Measurements from ENCODE around the gene ADSS2. TPM values are rescaled to one million over a fixed set of nuclear protein-coding genes. Genes with fewer than 3 reads are reported as not detected.
A peak's percentile ranks its signal among the peaks of the same experiment; 100 is the strongest.

ADSS2 gene
- total and polyA plus RNA-seq, 2 of the 4 experiments (the other 2 are of a cell fraction), result 14.9 to 30.1 TPM

DNA sequence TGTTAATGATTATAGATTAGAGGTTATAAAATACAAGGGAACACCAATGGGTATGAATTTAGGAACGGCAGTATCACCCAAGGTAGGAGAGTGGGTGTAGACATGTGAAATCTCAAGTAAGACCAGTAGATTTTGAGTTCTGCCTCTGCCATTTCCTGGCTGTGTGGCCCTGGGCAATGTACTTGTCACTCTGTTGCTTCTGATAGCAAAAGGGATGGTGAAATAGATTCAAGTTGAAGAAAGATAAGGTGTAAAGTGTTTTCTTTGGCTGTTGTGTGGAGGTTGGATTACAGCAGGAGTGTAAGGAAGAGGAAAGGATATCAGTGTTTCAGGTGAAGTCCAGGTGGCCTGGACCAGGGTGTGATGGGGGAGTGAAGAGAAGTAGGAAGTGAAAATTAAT is 64.3 kb downstream of the ADSS2 start:
- no peak overlapping the region for H3K9ac ChIP-seq (ENCODE audit: low read depth, low read length)
- H3K9me3 ChIP-seq (ENCODE audit: control insufficient read depth, insufficient read depth, low read length), result no peaks in the 10 kb centered on the region
- H3K56ac ChIP-seq (ENCODE audit: extremely low read depth, insufficient read depth, low read length), result no peak overlapping the region
- ATAC-seq (ENCODE audit: low read depth), result no peak
- H3K79me1 ChIP-seq (ENCODE audit: low read depth in 1 of 2, low read length in 2 of 2), result no peaks in the 10 kb centered on the region
- H4K8ac ChIP-seq (ENCODE audit: low read depth in 2 of 2, low read length in 2 of 2), result peak overlapping the region in 1 of 2 experiments; percentile 32; a peak in 1 of 4 replicates
- no CpG with 5 or more reads among the region's 1 CpG for WGBS, 2 experiments (ENCODE audit: extremely low coverage in 2 of 2, insufficient read length in 1 of 2)
- H3K9me1 ChIP-seq (ENCODE audit: insufficient read depth, low read length), result no peaks in the 10 kb centered on the region
- H3K4me3 ChIP-seq (ENCODE audit: insufficient read depth, low read depth, low read length), result no peak overlapping the region
- H2BK120ac ChIP-seq (ENCODE audit: low read depth, low read length), result no peak overlapping the region
- H3K4me2 ChIP-seq (ENCODE audit: low read depth, low read length), result no peak overlapping the region
- no TSS peak for BruUV-seq (replicated peaks)
- no peaks in the 10 kb centered on the region for H3K27me3 ChIP-seq (ENCODE audit: control insufficient read depth, insufficient read depth, low read length)
- H3K23ac ChIP-seq (ENCODE audit: low read depth, low read length), result no peak overlapping the region
- H4K5ac ChIP-seq (ENCODE audit: low read depth, low read length), result no peak overlapping the region
- peaks cover 9% of the 10 kb centered on the region for H3K4me1 ChIP-seq (ENCODE audit: control insufficient read depth, insufficient read depth, low read length)
- H2BK20ac ChIP-seq (ENCODE audit: low read depth, low read length), result no peak overlapping the region
- 0 out of 2 replicates have a peak overlapping the region, but pooled peaks have one; percentile 2 for H3K18ac ChIP-seq (ENCODE audit: low read depth, low read length)
- DNase-seq, result no peak
- in situ Hi-C loops (cut with MboI; ENCODE audit: low sequenced_read_pairs) (no loop called here), intact Hi-C loops (cut with micrococcal nuclease) (no loop called here), dilution Hi-C loops (cut with HindIII; ENCODE audit: low sequenced_read_pairs, unreplicated experiment) (no loop called here)
- TF ChIP-seq POLR2A (IDR thresholded peaks at IDR 0.05; ENCODE audit: low read depth, low read length), result no peak
- TF ChIP-seq FOS (IDR thresholded peaks at IDR 0.05; ENCODE audit: low read depth, low read length), result no peak
- no peak for TF ChIP-seq CHD1 (IDR thresholded peaks at IDR 0.05; ENCODE audit: low read depth, low read length)
- TF ChIP-seq, protein P1, sequence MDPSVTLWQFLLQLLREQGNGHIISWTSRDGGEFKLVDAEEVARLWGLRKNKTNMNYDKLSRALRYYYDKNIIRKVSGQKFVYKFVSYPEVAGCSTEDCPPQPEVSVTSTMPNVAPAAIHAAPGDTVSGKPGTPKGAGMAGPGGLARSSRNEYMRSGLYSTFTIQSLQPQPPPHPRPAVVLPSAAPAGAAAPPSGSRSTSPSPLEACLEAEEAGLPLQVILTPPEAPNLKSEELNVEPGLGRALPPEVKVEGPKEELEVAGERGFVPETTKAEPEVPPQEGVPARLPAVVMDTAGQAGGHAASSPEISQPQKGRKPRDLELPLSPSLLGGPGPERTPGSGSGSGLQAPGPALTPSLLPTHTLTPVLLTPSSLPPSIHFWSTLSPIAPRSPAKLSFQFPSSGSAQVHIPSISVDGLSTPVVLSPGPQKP (IDR thresholded peaks at IDR 0.05; ENCODE audit: borderline replicate concordance, low read depth, low read length), result no peak
- TF ChIP-seq MXI1 (IDR thresholded peaks at IDR 0.05; ENCODE audit: borderline replicate concordance, low read depth, low read length), result no peak
- TF ChIP-seq MAZ (IDR thresholded peaks at IDR 0.05; ENCODE audit: borderline replicate concordance, low read depth, low read length), result no peak
- TF ChIP-seq, protein P2, sequence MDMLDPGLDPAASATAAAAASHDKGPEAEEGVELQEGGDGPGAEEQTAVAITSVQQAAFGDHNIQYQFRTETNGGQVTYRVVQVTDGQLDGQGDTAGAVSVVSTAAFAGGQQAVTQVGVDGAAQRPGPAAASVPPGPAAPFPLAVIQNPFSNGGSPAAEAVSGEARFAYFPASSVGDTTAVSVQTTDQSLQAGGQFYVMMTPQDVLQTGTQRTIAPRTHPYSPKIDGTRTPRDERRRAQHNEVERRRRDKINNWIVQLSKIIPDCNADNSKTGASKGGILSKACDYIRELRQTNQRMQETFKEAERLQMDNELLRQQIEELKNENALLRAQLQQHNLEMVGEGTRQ (IDR thresholded peaks at IDR 0.05; ENCODE audit: low read depth, low read length), result no peak
- no peak for TF ChIP-seq CEBPB (IDR thresholded peaks at IDR 0.05; ENCODE audit: low read depth, low read length)
- no peak for TF ChIP-seq RAD21 (IDR thresholded peaks at IDR 0.05; ENCODE audit: low read length)
- TF ChIP-seq SMC3 (IDR thresholded peaks at IDR 0.05; ENCODE audit: low read depth, low read length), result no peak
- no peak for TF ChIP-seq BHLHE40 (IDR thresholded peaks at IDR 0.05; ENCODE audit: low read depth, low read length)
- TF ChIP-seq MAFK (IDR thresholded peaks at IDR 0.05; ENCODE audit: low read depth, low read length), result no peak
- TF ChIP-seq NFE2L2 (IDR thresholded peaks at IDR 0.05; ENCODE audit: low read depth, low read length), result no peak
- TF ChIP-seq RFX5 (IDR thresholded peaks at IDR 0.05; ENCODE audit: low read depth, low read length), result no peak
- TF ChIP-seq, protein P3, sequence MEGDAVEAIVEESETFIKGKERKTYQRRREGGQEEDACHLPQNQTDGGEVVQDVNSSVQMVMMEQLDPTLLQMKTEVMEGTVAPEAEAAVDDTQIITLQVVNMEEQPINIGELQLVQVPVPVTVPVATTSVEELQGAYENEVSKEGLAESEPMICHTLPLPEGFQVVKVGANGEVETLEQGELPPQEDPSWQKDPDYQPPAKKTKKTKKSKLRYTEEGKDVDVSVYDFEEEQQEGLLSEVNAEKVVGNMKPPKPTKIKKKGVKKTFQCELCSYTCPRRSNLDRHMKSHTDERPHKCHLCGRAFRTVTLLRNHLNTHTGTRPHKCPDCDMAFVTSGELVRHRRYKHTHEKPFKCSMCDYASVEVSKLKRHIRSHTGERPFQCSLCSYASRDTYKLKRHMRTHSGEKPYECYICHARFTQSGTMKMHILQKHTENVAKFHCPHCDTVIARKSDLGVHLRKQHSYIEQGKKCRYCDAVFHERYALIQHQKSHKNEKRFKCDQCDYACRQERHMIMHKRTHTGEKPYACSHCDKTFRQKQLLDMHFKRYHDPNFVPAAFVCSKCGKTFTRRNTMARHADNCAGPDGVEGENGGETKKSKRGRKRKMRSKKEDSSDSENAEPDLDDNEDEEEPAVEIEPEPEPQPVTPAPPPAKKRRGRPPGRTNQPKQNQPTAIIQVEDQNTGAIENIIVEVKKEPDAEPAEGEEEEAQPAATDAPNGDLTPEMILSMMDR (conservative IDR thresholded peaks at IDR 0.05; ENCODE audit: low read depth, low read length), result no peak
- TF ChIP-seq RCOR1 (IDR thresholded peaks at IDR 0.05; ENCODE audit: insufficient replicate concordance, low read length), result no peak
- H4K91ac ChIP-seq (ENCODE audit: insufficient read depth, low read depth, low read length), result no peak overlapping the region
- no peak overlapping the region for H2AK9ac ChIP-seq (replicated peaks; ENCODE audit: low read depth, low read length, poor library complexity)
- H2BK5ac ChIP-seq (ENCODE audit: low read depth, low read length, poor library complexity, severe bottlenecking), result no peak overlapping the region
- no peak overlapping the region for H2BK15ac ChIP-seq (ENCODE audit: low read depth, low read length)
- POLR2A ChIA-PET (ENCODE audit: unreplicated experiment), result no interaction called here
- H3K4ac ChIP-seq (ENCODE audit: low read depth, low read length), result no peak overlapping the region
- H3K14ac ChIP-seq (replicated peaks; ENCODE audit: low read depth, low read length), result no peak overlapping the region
- CTCF ChIA-PET, result no interaction called here
- H4K20me1 ChIP-seq (ENCODE audit: insufficient read depth, low read length), result no peaks in the 10 kb centered on the region
- no peak overlapping the region for H2AFZ ChIP-seq (replicated peaks; ENCODE audit: low read length, poor library complexity)
- H3K36me3 ChIP-seq (ENCODE audit: control insufficient read depth, insufficient read depth, low read length), result no peaks in the 10 kb centered on the region
- H2AK5ac ChIP-seq (ENCODE audit: low read depth, low read length), result no peak overlapping the region
- H3K27ac ChIP-seq (ENCODE audit: insufficient read depth, low read length), result no peak overlapping the region

Data from IMR-90 (cell line).